K562 (cell line): Measurements from ENCODE around the gene ZNF506. TPM values are rescaled to one million over a fixed set of nuclear protein-coding genes. Genes with fewer than 3 reads are reported as not detected.

Source experiments
- BRF1 ChIP-seq: IDR thresholded peaks from 3 replicates; pipeline ENCODE4 v1.6.1; 2011; ENCODE audit warnings: borderline replicate concordance, mild to moderate bottlenecking; ENCODE audit not compliant: insufficient read length; ENCODE audit errors: extremely low read depth
- DEAF1 ChIP-seq: fragments of 450-650 bp; formaldehyde crosslinking; IDR thresholded peaks from 2 replicates; pipeline ENCODE4 v1.4.0; 2020; ENCODE audit warnings: mild to moderate bottlenecking, moderate library complexity
- FOXA3 ChIP-seq, 2 experiments: fragments of 450-650 bp in 1 of 2; sonication (generic) in 1 of 2; formaldehyde crosslinking; IDR thresholded peaks in 1 of 2; conservative IDR thresholded peaks in 1 of 2; 2 replicates each; pipeline versions ENCODE4 v1.4.0 to v1.8.0; 2020 to 2022; ENCODE audit warnings: mild to moderate bottlenecking in 2 of 2, missing genetic modification reagents in 1 of 2
- MGA ChIP-seq: fragments of 450-650 bp; IDR thresholded peaks from 2 replicates; pipeline ENCODE4 v1.6.1; 2016; ENCODE audit warnings: mild to moderate bottlenecking, moderate library complexity
- MYC ChIP-seq, 2 experiments: fragments of 250-450 bp in 1 of 2; sonication (Bioruptor Pico) in 1 of 2; IDR thresholded peaks; 2 replicates each; pipeline versions ENCODE4 v1.5.1 to v1.6.1; 2012 to 2021; ENCODE audit warnings: low read depth in 2 of 2, borderline replicate concordance in 1 of 2, improper control_type of control experiment in 1 of 2, low read length in 1 of 2, mild to moderate bottlenecking in 1 of 2, moderate library complexity in 1 of 2
- ZNF609 ChIP-seq: sonication (generic); formaldehyde crosslinking; IDR thresholded peaks from 2 replicates; pipeline ENCODE4 v1.8.1; 2023; ENCODE audit warnings: missing genetic modification reagents, mild to moderate bottlenecking, borderline replicate concordance
- polyA plus RNA-seq, 8 experiments: library from polyadenylated mRNA; depleted of rRNA in 4 of 8; stranded (reverse) in 5 of 8; unstranded in 3 of 8; fragments of >200 nt; fragmentation: Nextera tagmentation in 2 of 8; fragmentation: Illumina TruSeq in 1 of 8; extraction: Ambion mirVana in 2 of 8; extraction: Trizol in 1 of 8; gene quantifications; 2 replicates each; pipeline versions ENCODE4 v1.2.1 to v1.2.3, GENCODE V29; 2011 to 2014; ENCODE audit warnings: inconsistent platforms in 1 of 8, missing spikeins in 1 of 8
- total RNA-seq, 7 experiments: library from RNA; depleted of rRNA in 6 of 7; stranded (reverse); fragments of >200 nt in 6 of 7; fragmentation: Illumina TruSeq in 2 of 7; extraction: Trizol in 2 of 7; gene quantifications; 2 replicates each; pipeline versions ENCODE4 v1.2.1 to v1.2.3, GENCODE V29; 2011 to 2021; ENCODE audit warnings: low replicate concordance in 1 of 7

ZNF506 gene
- total and polyA plus RNA-seq, 9 of the 15 experiments (the other 6 are each of a cell fraction or from before 2014, with no cell fraction given) = 0.03 to 0.44 (median 0.14) TPM; not detected in 2

- TF ChIP-seq ZNF609 (no peak), MGA (peak; percentile 71), MYC (IDR thresholded peaks at IDR 0.05; ENCODE audit: low read depth, low read length) (0 out of 2 replicates have a peak, but pooled peaks have one; percentile 12), MYC (CRISPR knock-in tag; IDR thresholded peaks at IDR 0.05; ENCODE audit: borderline replicate concordance, low read depth) (no peak), FOXA3 (CRISPR knock-in tag; conservative IDR thresholded peaks at IDR 0.05 in 1 of 2, IDR thresholded peaks at IDR 0.05 in 1 of 2) (0 out of 4 replicates have a peak, but pooled peaks of 1 of the 2 experiments have one; percentile 34), DEAF1 (no peak), BRF1 (no peak)
These were observed 45.2 kb upstream of the ZNF506 start (continued) for GRCh38 chr19:19866611-19867248.
